AG09309 (cell line): ENCODE results near the gene TYW1B.
"Not testable (repeated sequence)": the region's sequence is repeated elsewhere in the genome, so short reads cannot be mapped to it uniquely, and the experiment has no call there.

Experiments used
- DNase-seq: peaks from one replicate; pipeline ENCODE4 v3.0.0-alpha.2; 2010; ENCODE audit warnings: low read depth
- H3K4me3 ChIP-seq: 2 replicates; pipeline ENCODE4 v1.5.1; 2011; ENCODE audit warnings: mild to moderate bottlenecking, low read depth, low read length, moderate library complexity; ENCODE audit not compliant: control insufficient read depth
- CTCF ChIP-seq: IDR thresholded peaks from 2 replicates; pipeline ENCODE4 v1.5.1; 2011; ENCODE audit warnings: mild to moderate bottlenecking, low read depth, low read length, inconsistent platforms; ENCODE audit not compliant: insufficient read depth, control insufficient read depth; ENCODE audit errors: missing control alignments

The TYW1B gene

GRCh38 chr7:72676880-72677279 lies 151.1 kb downstream of the TYW1B start:
- DNase-seq, H3K4me3 ChIP-seq: not testable (repeated sequence)

DNA sequence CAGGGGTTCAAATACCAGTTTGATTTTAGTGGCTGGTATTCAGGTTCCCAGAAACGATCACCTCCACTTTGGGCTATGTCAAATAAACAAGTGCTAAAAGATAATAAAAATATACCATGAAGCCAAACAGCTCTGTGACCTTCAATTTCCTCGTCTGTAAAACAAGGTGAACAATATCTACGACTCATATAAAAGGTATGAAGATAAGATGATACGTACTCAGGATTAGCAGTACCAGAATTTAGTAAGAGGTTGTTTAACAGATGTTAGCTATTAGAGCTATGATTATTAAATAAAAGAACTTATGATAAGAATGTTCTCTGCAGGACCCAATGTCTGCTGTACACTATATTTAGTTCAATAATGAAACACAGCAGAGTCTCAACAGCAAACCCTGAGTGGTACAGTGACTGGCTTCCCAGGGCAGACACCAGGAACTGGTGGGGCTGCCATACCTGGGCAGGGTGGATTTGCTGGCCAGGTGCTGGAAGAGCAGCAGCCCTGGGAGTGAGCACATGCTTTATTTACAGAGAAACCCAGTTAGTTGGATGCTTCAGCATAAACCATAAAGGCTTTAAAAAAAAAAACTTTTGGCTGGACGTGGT lies 151.8 kb downstream of the TYW1B start:
- DNase-seq, H3K4me3 ChIP-seq: not testable (repeated sequence)

DNA sequence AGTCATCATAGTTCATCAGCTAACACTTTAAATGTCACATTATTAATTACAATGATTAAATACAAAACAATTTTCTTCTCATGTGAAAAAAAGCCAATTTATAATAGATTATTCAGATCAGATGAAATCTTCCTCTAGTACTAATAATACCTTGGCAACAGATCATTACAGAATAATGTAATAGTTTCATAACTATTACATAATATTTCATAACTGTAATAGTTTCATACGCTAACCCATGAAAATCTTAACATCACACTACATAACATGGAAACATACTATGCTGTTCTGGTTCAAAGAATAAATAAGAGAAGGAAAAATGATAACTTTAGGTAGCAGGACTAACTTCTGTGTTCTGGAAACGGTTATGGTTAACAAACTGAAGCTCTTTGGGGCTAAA lies 152.3 kb downstream of the TYW1B start:
- not testable (repeated sequence) for DNase-seq, H3K4me3 ChIP-seq

DNA sequence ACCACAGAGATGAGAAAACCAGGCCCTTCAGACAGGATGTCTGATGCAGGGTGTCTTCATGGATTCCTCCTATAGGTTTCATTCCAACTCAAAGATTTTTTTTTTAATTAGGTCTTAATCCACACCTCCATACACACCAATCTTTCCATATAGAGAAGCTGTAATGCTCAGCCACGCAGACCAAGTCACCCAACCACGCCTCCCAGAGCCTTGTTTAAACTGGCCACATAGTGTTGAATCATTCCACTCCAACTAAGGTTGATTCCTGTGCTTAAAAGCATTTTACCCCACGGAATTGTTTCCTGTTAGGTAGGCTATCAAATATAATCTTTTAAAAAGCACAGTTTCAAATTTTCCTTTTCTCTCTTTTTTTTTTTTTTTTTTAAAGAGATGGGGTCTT lies 153.6 kb downstream of the TYW1B start:
- DNase-seq, result no peak
- no peak for TF ChIP-seq CTCF
- no peak overlapping the region for H3K4me3 ChIP-seq

GRCh38 chr7:72670850-72671249 lies 157.2 kb downstream of the TYW1B start:
- not testable (repeated sequence) for H3K4me3 ChIP-seq, DNase-seq

DNA sequence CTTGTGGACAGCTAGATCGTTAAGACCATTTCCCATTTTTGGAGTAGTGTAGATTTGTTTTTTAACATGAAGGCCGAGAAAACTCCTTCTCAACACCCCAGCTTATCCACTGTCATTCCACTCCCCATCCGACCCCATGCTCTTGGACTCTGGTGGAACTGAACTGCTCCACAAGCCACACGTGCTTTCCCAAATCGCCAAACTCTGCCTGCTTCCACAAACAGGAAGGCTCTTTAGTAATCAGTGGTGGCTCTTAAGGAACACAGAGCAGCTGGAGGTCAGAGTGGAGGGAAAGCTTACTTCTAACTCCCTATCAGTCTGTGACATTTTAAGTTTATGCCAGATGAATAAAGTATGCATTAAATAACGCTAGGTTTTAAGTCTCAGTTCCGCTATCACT lies 159.6 kb downstream of the TYW1B start:
- not testable (repeated sequence) for H3K4me3 ChIP-seq, DNase-seq

GRCh38 chr7:72667049-72667448 lies 161.0 kb downstream of the TYW1B start:
- DNase-seq, H3K4me3 ChIP-seq: not testable (repeated sequence)

DNA sequence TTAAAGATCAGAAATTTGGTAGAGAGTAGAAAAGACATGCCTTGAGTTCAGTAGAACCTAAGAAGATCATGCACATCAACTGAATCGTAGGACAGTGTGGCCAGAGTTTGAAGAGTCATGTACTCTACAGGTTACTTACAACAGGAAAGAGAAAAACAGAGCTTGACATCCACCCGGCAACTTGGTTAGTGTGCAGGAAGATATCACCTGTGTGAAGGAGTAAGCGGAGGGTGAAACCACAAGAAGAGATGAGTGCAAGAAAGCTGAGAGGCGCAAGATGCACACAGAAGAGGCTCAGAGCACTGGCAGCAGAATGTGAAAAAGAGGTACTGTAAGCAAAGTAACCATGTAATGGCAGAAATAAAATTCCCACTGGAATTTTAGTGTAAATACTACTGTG lies 179.4 kb downstream of the TYW1B start:
- H3K4me3 ChIP-seq, DNase-seq: not testable (repeated sequence)

- not testable (repeated sequence) for H3K4me3 ChIP-seq, DNase-seq
Observed at GRCh38 chr7:72643708-72644107, 184.3 kb downstream of the TYW1B start.

GRCh38 chr7:72641485-72642248 lies 186.3 kb downstream of the TYW1B start:
- not testable (repeated sequence) for DNase-seq, H3K4me3 ChIP-seq

- not testable (repeated sequence) for H3K4me3 ChIP-seq, DNase-seq
Observed at GRCh38 chr7:72640740-72641139, 187.3 kb downstream of the TYW1B start.

DNA sequence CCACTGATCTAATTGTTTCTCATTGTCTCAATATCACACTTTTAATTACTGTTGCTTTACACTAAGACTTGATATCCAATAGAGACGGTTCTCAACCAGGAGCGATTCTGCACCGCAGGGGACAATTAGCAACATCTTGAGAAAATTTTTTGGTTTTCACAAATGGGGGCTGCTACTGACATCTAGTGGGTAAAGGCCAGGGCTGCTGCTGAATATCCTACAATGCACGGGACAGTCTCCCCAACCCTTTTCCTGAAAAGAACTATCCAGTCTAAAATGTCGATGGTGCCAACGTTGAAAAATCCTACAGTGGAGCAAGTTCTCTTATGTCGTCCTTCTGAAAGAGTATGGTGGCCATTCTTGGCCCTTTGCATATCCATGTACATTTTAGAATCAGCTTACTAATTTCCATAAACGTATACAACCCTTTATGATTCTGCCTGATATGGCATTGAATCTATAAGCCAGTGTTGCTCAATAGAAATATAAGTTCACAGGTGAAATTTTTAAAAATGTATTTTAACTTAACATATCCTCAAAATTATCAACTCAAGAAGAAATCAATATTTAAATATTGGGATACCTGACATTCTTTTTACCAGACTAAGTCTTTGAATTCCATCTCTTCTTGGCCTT lies 192.6 kb downstream of the TYW1B start:
- peak; percentile 32 for TF ChIP-seq CTCF
- H3K4me3 ChIP-seq, DNase-seq: not testable (repeated sequence)

- not testable (repeated sequence) for DNase-seq
Observed at GRCh38 chr7:72632765-72633292, 195.2 kb downstream of the TYW1B start.

GRCh38 chr7:72628375-72628774 lies 199.6 kb downstream of the TYW1B start:
- DNase-seq, H3K4me3 ChIP-seq: not testable (repeated sequence)

More at GRCh38 chr7:72632765-72633292, 195.2 kb downstream of the TYW1B start:
- not testable (repeated sequence) for H3K4me3 ChIP-seq

DNA sequence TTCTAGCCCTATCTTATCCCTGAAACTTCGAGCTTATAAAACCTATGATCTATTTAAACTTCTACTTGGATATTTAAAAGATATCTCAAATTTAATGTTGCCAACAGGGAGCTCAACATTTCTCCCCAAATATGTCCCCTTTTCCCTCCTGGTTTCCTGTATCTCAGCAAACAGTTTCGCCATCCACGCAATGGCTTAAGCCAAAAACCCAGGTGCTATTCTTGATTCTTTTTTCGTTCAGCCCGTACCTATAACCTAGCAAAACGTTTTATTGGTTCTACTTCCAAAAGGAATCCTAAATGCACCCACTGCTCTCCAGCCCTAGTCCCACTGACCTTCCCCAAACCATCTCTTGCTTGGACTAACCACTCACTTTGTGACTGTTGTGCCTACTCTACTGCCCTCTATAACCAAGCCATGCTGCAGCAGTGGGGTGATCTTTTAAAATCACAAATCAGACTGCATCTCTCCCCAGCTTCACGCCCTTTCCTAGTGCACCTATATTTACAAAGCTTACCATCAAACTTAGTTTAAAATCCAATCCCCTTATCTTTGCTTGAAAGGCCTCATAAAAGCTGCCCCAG lies 201.5 kb downstream of the TYW1B start:
- not testable (repeated sequence) for H3K4me3 ChIP-seq, DNase-seq
